ENCODE measurements around the gene MEGF11. TPM values are rescaled to one million over a fixed set of nuclear protein-coding genes. Genes with fewer than 3 reads are reported as not detected.

Gene MEGF11
- total RNA-seq, 1 experiment from 2014 or later: 2.3 TPM

GRCh38 chr15:66114863-66115425, 138.6 kb downstream of the MEGF11 start:
- no peaks in the 10 kb centered on the region for H3K36me3 ChIP-seq (ENCODE audit: control insufficient read depth in 1 of 2, insufficient read depth in 2 of 2, low read length in 2 of 2)
- no peaks in the 10 kb centered on the region for H3K79me2 ChIP-seq (ENCODE audit: insufficient read depth, low read length)
- no peak for DNase-seq (ENCODE audit: low read depth, low spot score)
- no peaks in the 10 kb centered on the region for H3K9me3 ChIP-seq (ENCODE audit: control insufficient read depth in 1 of 2, insufficient read depth in 1 of 2, low read depth in 1 of 2, low read length in 2 of 2)
- H2AFZ ChIP-seq (ENCODE audit: low read depth, low read length, poor library complexity, severe bottlenecking): no peak overlapping the region
- TF ChIP-seq CTCF (IDR thresholded peaks at IDR 0.05 in 2 of 3, conservative IDR thresholded peaks at IDR 0.05 in 1 of 3; ENCODE audit: borderline replicate concordance in 1 of 3, insufficient read depth in 1 of 3, low read depth in 2 of 3, low read length in 2 of 3): no peak
- TF ChIP-seq SP1 (IDR thresholded peaks at IDR 0.05; ENCODE audit: low read depth): no peak
- TF ChIP-seq CEBPB (IDR thresholded peaks at IDR 0.05; ENCODE audit: low read depth): no peak
- TF ChIP-seq ELF1 (IDR thresholded peaks at IDR 0.05; ENCODE audit: borderline replicate concordance, low read depth): no peak
- no peak for TF ChIP-seq YY1 (IDR thresholded peaks at IDR 0.05; ENCODE audit: extremely low read depth, insufficient replicate concordance, low read depth, low read length)
- TF ChIP-seq SRF (IDR thresholded peaks at IDR 0.05; ENCODE audit: low read depth): no peak
- TF ChIP-seq EZH2 (IDR thresholded peaks at IDR 0.05): no peak
- TF ChIP-seq ZBTB33 (IDR thresholded peaks at IDR 0.05; ENCODE audit: extremely low read depth, insufficient replicate concordance, low read length): no peak
- TF ChIP-seq CBX3 (IDR thresholded peaks at IDR 0.05; ENCODE audit: low read depth): no peak
- TF ChIP-seq EZH2phosphoT487 (IDR thresholded peaks at IDR 0.05; ENCODE audit: borderline replicate concordance): no peak
- H3K4me3 ChIP-seq (replicated peaks in 1 of 2; ENCODE audit: low read depth in 1 of 2, low read length in 2 of 2): no peak overlapping the region
- no peak overlapping the region for H3K4me2 ChIP-seq (ENCODE audit: low read length)
- H3K27me3 ChIP-seq (ENCODE audit: insufficient read depth, low read length): peaks cover 7% of the 10 kb centered on the region; the same call in 1 of the 2 replicates
- intact Hi-C loops (cut with micrococcal nuclease): no loop called here
- ChIA-PET CTCF (no interaction called here), RAD21 (ENCODE audit: low non-redundant PET in 1 of 2, low total read pairs in 2 of 2, uncharacterized antibody in 2 of 2, unreplicated experiment in 2 of 2) (no interaction called here), POLR2A (no interaction called here)
- no peak for ATAC-seq
- no peaks in the 10 kb centered on the region for H3K9me2 ChIP-seq (ENCODE audit: insufficient read depth)
- no peak overlapping the region for H3K27ac ChIP-seq (ENCODE audit: low read depth, low read length)
- H3K9ac ChIP-seq (ENCODE audit: low read length): no peak overlapping the region
- no TSS peak for BruUV-seq (replicated peaks)
- no peaks in the 10 kb centered on the region for H4K20me1 ChIP-seq (ENCODE audit: insufficient read depth)
- no peaks in the 10 kb centered on the region for H3K4me1 ChIP-seq (ENCODE audit: control insufficient read depth in 1 of 2, insufficient read depth in 2 of 2, low read length in 2 of 2)
